PFSK-1 (cell line): Measurements from ENCODE around the gene RNF2.

Experiments used
- FOXP2 ChIP-seq: optimal IDR thresholded peaks from 2 replicates; pipeline ENCODE3; 2011; ENCODE audit warnings: borderline replicate concordance, control low read depth, inconsistent platforms; ENCODE audit not compliant: insufficient read depth; ENCODE audit errors: extremely low read length, extremely low read depth
- POLR2AphosphoS5 ChIP-seq: IDR thresholded peaks from 2 replicates; pipeline ENCODE4 v1.6.1; 2012; ENCODE audit warnings: low read depth, mild to moderate bottlenecking, control low read depth, low read length, moderate library complexity
- REST ChIP-seq, 2 experiments: IDR thresholded peaks; 2 replicates each; pipeline versions ENCODE4 v1.6.1 to v1.8.0; 2011 to 2012; ENCODE audit warnings: low read depth in 2 of 2, low read length in 2 of 2, control low read depth in 1 of 2, inconsistent platforms in 1 of 2, mild to moderate bottlenecking in 1 of 2, moderate library complexity in 1 of 2; ENCODE audit not compliant: insufficient read depth in 1 of 2
- SIN3A ChIP-seq: IDR thresholded peaks from 2 replicates; pipeline ENCODE4 v1.6.1; 2012; ENCODE audit warnings: mild to moderate bottlenecking, low read length, moderate library complexity, borderline replicate concordance; ENCODE audit not compliant: insufficient read depth
- TAF1 ChIP-seq: IDR thresholded peaks from 2 replicates; pipeline ENCODE4 v1.6.1; 2012; ENCODE audit warnings: low read length, control low read depth, borderline replicate concordance; ENCODE audit not compliant: insufficient read depth

The RNF2 gene

GRCh38 chr1:185027252-185027882 is 18.0 kb upstream of the RNF2 start:
- TF ChIP-seq SIN3A (no peak), TAF1 (no peak), FOXP2 (no peak), POLR2AphosphoS5 (no peak)

DNA sequence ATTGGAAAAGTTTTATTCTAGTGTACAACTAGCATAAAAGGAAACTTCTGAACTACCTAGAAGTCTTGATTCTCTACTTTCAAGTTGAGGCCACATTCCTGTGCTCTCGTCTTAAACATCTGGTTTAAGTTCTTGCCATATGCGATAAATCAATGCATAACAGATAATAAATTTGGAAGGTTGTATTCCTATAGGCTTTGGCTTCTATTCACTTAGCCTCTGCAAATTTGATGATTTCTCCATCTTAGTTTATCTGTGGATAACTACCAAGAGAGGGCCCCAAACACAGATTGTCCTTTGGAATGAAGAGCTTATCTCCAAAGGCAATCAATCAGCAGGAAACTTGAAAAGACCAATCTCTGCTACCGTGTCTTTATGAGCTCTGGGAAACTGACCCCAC is 11.7 kb upstream of the RNF2 start:
- no peak for TF ChIP-seq REST (IDR thresholded peaks at IDR 0.05; ENCODE audit: insufficient read depth in 1 of 2, low read depth in 2 of 2, low read length in 2 of 2)
- no peak for TF ChIP-seq POLR2AphosphoS5
- no peak for TF ChIP-seq FOXP2
- TF ChIP-seq SIN3A = no peak
- TF ChIP-seq TAF1 = no peak

GRCh38 chr1:185035258-185035657 is 10.1 kb upstream of the RNF2 start:
- no peak for TF ChIP-seq POLR2AphosphoS5
- TF ChIP-seq SIN3A = no peak
- TF ChIP-seq TAF1 = no peak
- no peak for TF ChIP-seq FOXP2
- TF ChIP-seq REST (IDR thresholded peaks at IDR 0.05; ENCODE audit: insufficient read depth in 1 of 2, low read depth in 2 of 2, low read length in 2 of 2) = no peak

GRCh38 chr1:185038813-185039376 is 6.5 kb upstream of the RNF2 start:
- TF ChIP-seq FOXP2 = no peak
- TF ChIP-seq REST (IDR thresholded peaks at IDR 0.05; ENCODE audit: insufficient read depth in 1 of 2, low read depth in 2 of 2, low read length in 2 of 2) = no peak
- no peak for TF ChIP-seq SIN3A
- TF ChIP-seq POLR2AphosphoS5 = no peak
- TF ChIP-seq TAF1 = no peak

GRCh38 chr1:185039726-185040407 is 5.5 kb upstream of the RNF2 start:
- TF ChIP-seq POLR2AphosphoS5 (no peak), FOXP2 (no peak), REST (IDR thresholded peaks at IDR 0.05; ENCODE audit: insufficient read depth in 1 of 2, low read depth in 2 of 2, low read length in 2 of 2) (no peak), TAF1 (no peak), SIN3A (no peak)
